ENCODE data around the gene MGLL. TPM values are rescaled to one million over a fixed set of nuclear protein-coding genes. Genes with fewer than 3 reads are reported as not detected.

MGLL gene
- total RNA-seq, 4 donors from 2014 or later, result 12.6 to 44.8 (median 32.3) TPM

- no peaks in the 10 kb centered on the region for H3K4me1 ChIP-seq
- H3K27me3 ChIP-seq, result no peaks in the 10 kb centered on the region
- DNase-seq, result no peak
- no peak overlapping the region for H3K27ac ChIP-seq
- no peaks in the 10 kb centered on the region for H3K9me3 ChIP-seq
- intact Hi-C loops (cut with DNase I; ENCODE audit: low total_unique reads), result no loop called here
- no peak overlapping the region for H3K4me3 ChIP-seq
- TF ChIP-seq POLR2A (IDR thresholded peaks at IDR 0.05) (no peak), CTCF (IDR thresholded peaks at IDR 0.05) (no peak)
- H3K36me3 ChIP-seq, result no peaks in the 10 kb centered on the region
Observed at GRCh38 chr3:127663151-127663550, 159.2 kb downstream of the MGLL start.

GRCh38 chr3:127662001-127662469 is 160.3 kb downstream of the MGLL start:
- no peak overlapping the region for H3K27ac ChIP-seq
- no peaks in the 10 kb centered on the region for H3K4me1 ChIP-seq
- no peaks in the 10 kb centered on the region for H3K36me3 ChIP-seq
- intact Hi-C loops (cut with DNase I; ENCODE audit: low total_unique reads), result no loop called here
- H3K9me3 ChIP-seq, result no peaks in the 10 kb centered on the region
- TF ChIP-seq POLR2A (IDR thresholded peaks at IDR 0.05) (no peak), CTCF (IDR thresholded peaks at IDR 0.05) (no peak)
- no peak for DNase-seq
- H3K27me3 ChIP-seq, result no peaks in the 10 kb centered on the region
- no peak overlapping the region for H3K4me3 ChIP-seq

- TF ChIP-seq POLR2A (IDR thresholded peaks at IDR 0.05) (no peak), CTCF (IDR thresholded peaks at IDR 0.05) (no peak)
- H3K4me1 ChIP-seq, result no peaks in the 10 kb centered on the region
- H3K27ac ChIP-seq, result no peak overlapping the region
- intact Hi-C loops (cut with DNase I; ENCODE audit: low total_unique reads), result no loop called here
- DNase-seq, result no peak
- H3K9me3 ChIP-seq, result no peaks in the 10 kb centered on the region
- H3K4me3 ChIP-seq, result no peak overlapping the region
- H3K36me3 ChIP-seq, result no peaks in the 10 kb centered on the region
- no peaks in the 10 kb centered on the region for H3K27me3 ChIP-seq
Observed at GRCh38 chr3:127661600-127661999, 160.7 kb downstream of the MGLL start.

GRCh38 chr3:127660621-127661251 is 161.6 kb downstream of the MGLL start:
- H3K4me1 ChIP-seq, result peaks cover 0 to 2% of the 10 kb centered on the region in 2 donors
- intact Hi-C loops (cut with DNase I; ENCODE audit: low total_unique reads), result no loop called here
- no peaks in the 10 kb centered on the region for H3K27me3 ChIP-seq
- no peak for TF ChIP-seq CTCF (IDR thresholded peaks at IDR 0.05)
- TF ChIP-seq POLR2A (IDR thresholded peaks at IDR 0.05), result no peak
- H3K4me3 ChIP-seq, result no peak overlapping the region
- H3K27ac ChIP-seq, result no peak overlapping the region
- no peaks in the 10 kb centered on the region for H3K9me3 ChIP-seq
- DNase-seq, result no peak
- H3K36me3 ChIP-seq, result no peaks in the 10 kb centered on the region

GRCh38 chr3:127658234-127658633 is 164.1 kb downstream of the MGLL start:
- H3K9me3 ChIP-seq, result no peaks in the 10 kb centered on the region
- H3K27me3 ChIP-seq, result no peaks in the 10 kb centered on the region
- TF ChIP-seq CTCF (IDR thresholded peaks at IDR 0.05), result no peak
- no peak for TF ChIP-seq POLR2A (IDR thresholded peaks at IDR 0.05)
- H3K36me3 ChIP-seq, result no peaks in the 10 kb centered on the region
- no peak overlapping the region for H3K27ac ChIP-seq
- no peak overlapping the region for H3K4me3 ChIP-seq
- intact Hi-C loops (cut with DNase I; ENCODE audit: low total_unique reads), result no loop called here
- DNase-seq, result no peak
- H3K4me1 ChIP-seq, result peaks cover 0 to 7% of the 10 kb centered on the region in 2 donors
